ENCODE measurements around the gene ATP9A.

GRCh38 chr20:51551186-51551585 is 217.0 kb downstream of the ATP9A start:
- TF ChIP-seq EZH2 (IDR thresholded peaks at IDR 0.05; ENCODE audit: low read depth), result no peak
- TF ChIP-seq CTCF (conservative IDR thresholded peaks at IDR 0.05), result no peak
